ENCODE results near the gene SLC12A1. TPM values are rescaled to one million over a fixed set of nuclear protein-coding genes. Genes with fewer than 3 reads are reported as not detected.

The SLC12A1 gene
- 1 to 10 TPM in 2 of 6 experiments, not detected in 4; 1.2 to 2.1 TPM for total RNA-seq
- long read RNA-seq: 0 reads

- no peak for DNase-seq
- H3K27me3 ChIP-seq: no peaks in the 10 kb centered on the region
- H3K4me3 ChIP-seq: no peak within 1 kb of the TSS
- no peak within 1 kb of the TSS for H3K27ac ChIP-seq
- H3K4me1 ChIP-seq: no peaks in the 10 kb centered on the region
- intact Hi-C loops (cut with DNase I): no loop called here
- no peaks in the 10 kb centered on the region for H3K9me3 ChIP-seq
- TF ChIP-seq CTCF (IDR thresholded peaks at IDR 0.05): no peak
- no peak for TF ChIP-seq POLR2A (IDR thresholded peaks at IDR 0.05)
- H3K36me3 ChIP-seq: no peaks in the 10 kb centered on the region
- 58% methylated on average over 1 of the region's 1 CpG for WGBS (ENCODE audit: insufficient coverage, low coverage, low lambda C conversion rate, missing lambda C conversion rate)
- no peak for ATAC-seq
Observed at GRCh38 chr15:48205981-48206380, at the start of gene SLC12A1. TSS of gene SLC12A1 (plus strand) at chr15:48206302. CDS start at chr15:48207720, 1,418 bp downstream.

DNA sequence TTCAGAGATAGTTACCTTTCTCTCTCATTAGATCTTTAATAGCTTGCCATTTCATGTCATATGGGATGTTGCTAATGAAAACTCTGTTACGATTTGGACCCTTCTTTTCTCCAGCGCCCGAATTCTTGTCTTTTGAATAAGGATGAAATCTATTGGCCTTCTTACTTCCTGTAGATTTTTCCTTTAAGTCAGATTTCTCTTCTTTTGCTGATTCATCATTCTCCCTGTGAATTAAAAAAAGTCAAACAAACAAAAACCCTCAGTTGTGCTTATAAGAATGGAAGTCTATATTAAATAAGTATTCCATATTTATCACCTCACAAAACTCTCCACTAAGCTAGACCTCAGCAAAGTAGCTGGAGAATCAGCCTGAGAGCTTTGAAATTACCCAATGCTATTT is 37.5 kb upstream of the SLC12A1 start:
- WGBS (ENCODE audit: insufficient coverage, low coverage, low lambda C conversion rate, missing lambda C conversion rate): 14% methylated on average over 3 of the region's 3 CpGs
- Histone ChIP-seq H3K9me3 (no peaks in the 10 kb centered on the region), H3K4me3 (no peak overlapping the region), H3K4me1 (no peaks in the 10 kb centered on the region), H3K27me3 (no peaks in the 10 kb centered on the region), H3K27ac (no peak overlapping the region), H3K36me3 (no peaks in the 10 kb centered on the region)
- TF ChIP-seq POLR2A (IDR thresholded peaks at IDR 0.05) (no peak), CTCF (IDR thresholded peaks at IDR 0.05) (no peak)
- intact Hi-C loops (cut with DNase I): no loop called here
- DNase-seq (no peak), ATAC-seq (no peak)

- ATAC-seq: no peak
- intact Hi-C loops (cut with DNase I): no loop called here
- TF ChIP-seq CTCF (IDR thresholded peaks at IDR 0.05): no peak
- no peak for DNase-seq
- H3K27me3 ChIP-seq: no peaks in the 10 kb centered on the region
- no peak overlapping the region for H3K4me3 ChIP-seq
- no peaks in the 10 kb centered on the region for H3K36me3 ChIP-seq
- no peaks in the 10 kb centered on the region for H3K9me3 ChIP-seq
- no peaks in the 10 kb centered on the region for H3K4me1 ChIP-seq
- 100% methylated on average over 1 of the region's 1 CpG for WGBS (ENCODE audit: insufficient coverage, low coverage, low lambda C conversion rate, missing lambda C conversion rate)
- H3K27ac ChIP-seq: no peak overlapping the region
Observed at GRCh38 chr15:48170981-48171380, 35.1 kb upstream of the SLC12A1 start.

GRCh38 chr15:48175126-48175525 is 31.0 kb upstream of the SLC12A1 start:
- ATAC-seq: no peak
- Histone ChIP-seq H3K4me3 (no peak overlapping the region), H3K9me3 (no peaks in the 10 kb centered on the region), H3K36me3 (no peaks in the 10 kb centered on the region), H3K27ac (no peak overlapping the region), H3K27me3 (peaks cover 0 to 5% of the 10 kb centered on the region in 2 donors), H3K4me1 (no peaks in the 10 kb centered on the region)
- WGBS (ENCODE audit: insufficient coverage, low coverage, low lambda C conversion rate, missing lambda C conversion rate): 72% methylated on average over 3 of the region's 3 CpGs
- no peak for TF ChIP-seq CTCF (IDR thresholded peaks at IDR 0.05)
- TF ChIP-seq POLR2A (IDR thresholded peaks at IDR 0.05): no peak
- no peak for DNase-seq
- intact Hi-C loops (cut with DNase I): no loop called here

DNA sequence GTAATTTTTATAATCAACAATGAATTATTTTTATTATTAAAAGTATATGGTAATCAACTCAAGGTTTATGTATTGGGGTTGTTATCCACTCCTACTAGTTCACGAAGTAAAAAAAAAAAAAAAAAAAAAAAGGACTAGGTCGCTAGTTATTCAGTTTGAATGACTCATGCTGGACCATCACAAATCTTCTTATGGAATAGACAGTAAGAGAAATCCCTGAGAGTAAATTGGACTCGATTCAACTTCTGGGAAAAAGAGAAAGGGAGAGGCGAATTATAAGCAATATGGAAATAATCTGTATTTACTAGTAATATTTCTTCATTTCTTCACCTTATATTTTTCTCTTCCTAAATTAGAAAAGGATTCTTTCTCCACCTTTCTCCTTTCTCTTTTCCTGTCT is 30.0 kb upstream of the SLC12A1 start:
- Histone ChIP-seq H3K4me1 (no peaks in the 10 kb centered on the region), H3K36me3 (no peaks in the 10 kb centered on the region), H3K27ac (no peak overlapping the region), H3K9me3 (no peaks in the 10 kb centered on the region), H3K27me3 (peaks cover 0 to 5% of the 10 kb centered on the region in 2 donors), H3K4me3 (no peak overlapping the region)
- TF ChIP-seq CTCF (IDR thresholded peaks at IDR 0.05) (no peak), POLR2A (IDR thresholded peaks at IDR 0.05) (no peak)
- no peak for DNase-seq
- intact Hi-C loops (cut with DNase I): no loop called here
- ATAC-seq: no peak
- 57% methylated on average over 4 of the region's 4 CpGs for WGBS (ENCODE audit: insufficient coverage, low coverage, low lambda C conversion rate, missing lambda C conversion rate)

Data from right lobe of liver (tissue), 6 donors.